Measurements from ENCODE around the gene COQ3.

GRCh38 chr6:99422912-99423311 lies 28.9 kb upstream of the COQ3 start:
- TF ChIP-seq, protein P1, sequence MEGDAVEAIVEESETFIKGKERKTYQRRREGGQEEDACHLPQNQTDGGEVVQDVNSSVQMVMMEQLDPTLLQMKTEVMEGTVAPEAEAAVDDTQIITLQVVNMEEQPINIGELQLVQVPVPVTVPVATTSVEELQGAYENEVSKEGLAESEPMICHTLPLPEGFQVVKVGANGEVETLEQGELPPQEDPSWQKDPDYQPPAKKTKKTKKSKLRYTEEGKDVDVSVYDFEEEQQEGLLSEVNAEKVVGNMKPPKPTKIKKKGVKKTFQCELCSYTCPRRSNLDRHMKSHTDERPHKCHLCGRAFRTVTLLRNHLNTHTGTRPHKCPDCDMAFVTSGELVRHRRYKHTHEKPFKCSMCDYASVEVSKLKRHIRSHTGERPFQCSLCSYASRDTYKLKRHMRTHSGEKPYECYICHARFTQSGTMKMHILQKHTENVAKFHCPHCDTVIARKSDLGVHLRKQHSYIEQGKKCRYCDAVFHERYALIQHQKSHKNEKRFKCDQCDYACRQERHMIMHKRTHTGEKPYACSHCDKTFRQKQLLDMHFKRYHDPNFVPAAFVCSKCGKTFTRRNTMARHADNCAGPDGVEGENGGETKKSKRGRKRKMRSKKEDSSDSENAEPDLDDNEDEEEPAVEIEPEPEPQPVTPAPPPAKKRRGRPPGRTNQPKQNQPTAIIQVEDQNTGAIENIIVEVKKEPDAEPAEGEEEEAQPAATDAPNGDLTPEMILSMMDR (IDR thresholded peaks at IDR 0.05): no peak
- TF ChIP-seq POLR2A (IDR thresholded peaks at IDR 0.05) (no peak), EP300 (IDR thresholded peaks at IDR 0.05) (no peak)
